AG04449 (cell line): ENCODE measurements around the gene PRXL2C.
"Not testable (repeated sequence)": the region's sequence is repeated elsewhere in the genome, so short reads cannot be mapped to it uniquely, and the experiment has no call there.

ENCODE experiments used
- CTCF ChIA-PET: fragments of 350-600 bp; formaldehyde crosslinking; extraction: SDS; loops from one replicate; lab custom pipeline; 2021; ENCODE audit warnings: antibody characterized with exemption; lab: Yijun Ruan, JAX
- POLR2A ChIA-PET: fragments of 400-600, 350-600 bp; formaldehyde crosslinking; extraction: SDS; loops from one replicate; lab custom pipeline; 2020; ENCODE audit warnings: antibody characterized with exemption, inconsistent platforms; lab: Yijun Ruan, JAX
- DNase-seq: peaks from one replicate; pipeline ENCODE4 v3.0.0-alpha.2; 2010; ENCODE audit warnings: low read depth, low spot score
- H3K4me3 ChIP-seq: 2 replicates; pipeline ENCODE4 v1.5.1; 2011; ENCODE audit warnings: low read depth, mild to moderate bottlenecking, control low read depth, low read length
- CTCF ChIP-seq: IDR thresholded peaks from one replicate; pipeline ENCODE4 v1.5.1; 2011; ENCODE audit warnings: mild to moderate bottlenecking, moderate library complexity, low read length, control low read depth, inconsistent platforms; ENCODE audit not compliant: insufficient read depth; ENCODE audit errors: missing control alignments

PRXL2C gene

GRCh38 chr9:96638606-96639364, 16.3 kb downstream of the PRXL2C start:
- H3K4me3 ChIP-seq = no peak overlapping the region
- POLR2A ChIA-PET = no interaction called here
- CTCF ChIA-PET = no interaction called here
- TF ChIP-seq CTCF = no peak
- no peak for DNase-seq

- no peak for DNase-seq
- TF ChIP-seq CTCF = no peak
- H3K4me3 ChIP-seq = no peak overlapping the region
- ChIA-PET CTCF (interaction anchor here (0.8 to 1.4 kb wide), 3 partner anchors 30 to 319 kb away, joined by 3 to 4 read pairs (median 3); no protein-coding TSS in a partner anchor), POLR2A (no interaction called here)
These were observed 18.7 kb downstream of the PRXL2C start for GRCh38 chr9:96636368-96636767.

GRCh38 chr9:96633579-96633978, 21.5 kb downstream of the PRXL2C start:
- POLR2A ChIA-PET, DNase-seq, H3K4me3 ChIP-seq: not testable (repeated sequence)
- CTCF ChIA-PET = interaction anchor here (1.1 kb wide), 1 partner anchor 16 kb away, joined by 3 read pairs; no protein-coding TSS in a partner anchor

GRCh38 chr9:96626912-96627311, 28.2 kb downstream of the PRXL2C start:
- no peak for TF ChIP-seq CTCF
- CTCF ChIA-PET = no interaction called here
- no peak overlapping the region for H3K4me3 ChIP-seq
- DNase-seq = no peak
- POLR2A ChIA-PET = no interaction called here

GRCh38 chr9:96621618-96622017, 33.5 kb downstream of the PRXL2C start:
- POLR2A ChIA-PET = no interaction called here
- no peak for TF ChIP-seq CTCF
- no peak overlapping the region for H3K4me3 ChIP-seq
- no peak for DNase-seq
- CTCF ChIA-PET = interaction anchor here (1.0 kb wide), 1 partner anchor 294 kb away, joined by 3 read pairs; no protein-coding TSS in a partner anchor

- ChIA-PET CTCF (interaction anchor here (1.0 kb wide), 1 partner anchor 293 kb away, joined by 3 read pairs; no protein-coding TSS in a partner anchor), POLR2A (interaction anchor here (1.2 kb wide), 1 partner anchor 133 kb away, joined by 7 read pairs; no protein-coding TSS in a partner anchor)
- no peak for DNase-seq
- no peak for TF ChIP-seq CTCF
- H3K4me3 ChIP-seq = no peak overlapping the region
These were observed 34.3 kb downstream of the PRXL2C start for GRCh38 chr9:96620832-96621269.
